ENCODE measurements around the gene DNAAF5.

DNA sequence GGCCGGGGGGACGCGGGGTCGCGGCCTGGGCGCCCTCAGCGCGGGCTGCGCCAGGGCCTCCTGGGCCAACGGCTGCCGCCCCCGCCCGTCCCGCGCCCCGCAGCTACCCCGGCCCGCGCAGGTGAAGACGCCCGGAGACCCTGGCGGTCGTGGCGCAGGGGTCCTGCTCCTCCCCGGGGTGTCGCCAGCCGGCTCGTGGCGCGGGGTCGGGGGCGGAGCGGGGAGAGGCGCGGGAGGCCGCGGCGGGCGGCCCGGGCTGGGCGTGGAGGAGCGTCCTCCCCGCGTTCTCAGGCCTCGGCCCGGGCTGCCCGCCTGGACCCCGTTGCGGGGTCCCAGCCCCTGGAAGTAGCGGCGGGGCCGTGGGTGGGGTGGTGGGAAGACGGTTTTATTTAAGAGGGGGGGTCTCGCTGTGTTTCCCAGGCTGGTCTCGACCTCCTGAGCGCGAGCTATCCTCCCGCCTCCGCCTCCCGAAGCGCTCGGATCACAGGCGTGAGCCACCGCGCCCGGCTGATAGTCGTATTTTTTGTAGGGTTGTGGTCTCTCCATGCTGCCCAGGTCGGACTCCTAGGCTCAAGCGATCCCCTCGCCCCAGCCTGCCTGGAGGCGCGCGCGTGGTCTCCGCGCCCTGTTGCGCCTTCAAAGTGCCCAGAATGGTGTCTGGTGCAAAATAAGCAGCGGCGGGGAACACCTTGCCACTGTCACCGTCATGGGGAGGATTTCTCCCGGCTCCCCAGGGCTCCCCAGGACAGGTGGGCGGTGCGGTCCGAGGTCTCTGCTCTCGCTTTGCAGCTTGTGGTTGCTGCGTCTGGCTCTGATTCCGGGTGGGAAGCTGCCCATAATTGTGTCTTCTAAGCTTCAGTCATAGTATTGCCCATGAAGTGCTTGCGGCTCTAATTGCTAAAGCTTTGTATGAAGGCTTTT lies 90.5 kb downstream of the DNAAF5 start:
- TF ChIP-seq, protein P1, sequence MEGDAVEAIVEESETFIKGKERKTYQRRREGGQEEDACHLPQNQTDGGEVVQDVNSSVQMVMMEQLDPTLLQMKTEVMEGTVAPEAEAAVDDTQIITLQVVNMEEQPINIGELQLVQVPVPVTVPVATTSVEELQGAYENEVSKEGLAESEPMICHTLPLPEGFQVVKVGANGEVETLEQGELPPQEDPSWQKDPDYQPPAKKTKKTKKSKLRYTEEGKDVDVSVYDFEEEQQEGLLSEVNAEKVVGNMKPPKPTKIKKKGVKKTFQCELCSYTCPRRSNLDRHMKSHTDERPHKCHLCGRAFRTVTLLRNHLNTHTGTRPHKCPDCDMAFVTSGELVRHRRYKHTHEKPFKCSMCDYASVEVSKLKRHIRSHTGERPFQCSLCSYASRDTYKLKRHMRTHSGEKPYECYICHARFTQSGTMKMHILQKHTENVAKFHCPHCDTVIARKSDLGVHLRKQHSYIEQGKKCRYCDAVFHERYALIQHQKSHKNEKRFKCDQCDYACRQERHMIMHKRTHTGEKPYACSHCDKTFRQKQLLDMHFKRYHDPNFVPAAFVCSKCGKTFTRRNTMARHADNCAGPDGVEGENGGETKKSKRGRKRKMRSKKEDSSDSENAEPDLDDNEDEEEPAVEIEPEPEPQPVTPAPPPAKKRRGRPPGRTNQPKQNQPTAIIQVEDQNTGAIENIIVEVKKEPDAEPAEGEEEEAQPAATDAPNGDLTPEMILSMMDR (conservative IDR thresholded peaks at IDR 0.05; ENCODE audit: low read length), result no peak
- no peak for TF ChIP-seq EZH2phosphoT487 (IDR thresholded peaks at IDR 0.05; ENCODE audit: borderline replicate concordance, low read depth, low read length)
